ENCODE results near the gene SPATC1L.

The SPATC1L gene

GRCh38 chr21:46210378-46211136 is 26.3 kb upstream of the SPATC1L start:
- Histone ChIP-seq H3K27ac (ENCODE audit: extremely low read depth, low read depth, low read length) (no peak overlapping the region), H3K4me1 (ENCODE audit: control insufficient read depth, insufficient read depth, low read length) (no peaks in the 10 kb centered on the region), H3K4me3 (ENCODE audit: low read depth, low read length) (no peak overlapping the region), H3K9me3 (ENCODE audit: control insufficient read depth, insufficient read depth, low read depth, low read length) (no peaks in the 10 kb centered on the region), H3K36me3 (ENCODE audit: control insufficient read depth in 2 of 2, insufficient read depth in 1 of 2, low read length in 2 of 2) (peaks cover 0 to 57% of the 10 kb centered on the region in 2 experiments; a peak in 1 of 3 replicates)
- ChIA-PET CTCF (no interaction called here), POLR2A (no interaction called here)
- TF ChIP-seq MYNN (tag by site-specific recombination; IDR thresholded peaks at IDR 0.05; ENCODE audit: borderline replicate concordance) (no peak), SETDB1 (IDR thresholded peaks at IDR 0.05; ENCODE audit: insufficient read length, low read length) (no peak), CTCF (tag by site-specific recombination; IDR thresholded peaks at IDR 0.05) (0 out of 2 replicates have a peak, but pooled peaks have one; percentile 19)

GRCh38 chr21:46208761-46209721 is 24.8 kb upstream of the SPATC1L start:
- H3K36me3 ChIP-seq (ENCODE audit: control insufficient read depth in 2 of 2, insufficient read depth in 1 of 2, low read length in 2 of 2) = peaks cover 10 to 64% of the 10 kb centered on the region in 2 experiments
- no peaks in the 10 kb centered on the region for H3K9me3 ChIP-seq (ENCODE audit: control insufficient read depth, insufficient read depth, low read depth, low read length)
- TF ChIP-seq AEBP2 (tag by site-specific recombination; IDR thresholded peaks at IDR 0.05; ENCODE audit: borderline replicate concordance) (no peak), ZNF830 (tag by site-specific recombination; IDR thresholded peaks at IDR 0.05; ENCODE audit: low read depth) (no peak), BCL6B (tag by site-specific recombination; IDR thresholded peaks at IDR 0.05) (no peak), ZNF513 (tag by site-specific recombination; IDR thresholded peaks at IDR 0.05) (no peak), ZNF560 (tag by site-specific recombination; IDR thresholded peaks at IDR 0.05; ENCODE audit: borderline replicate concordance) (no peak), ZNF623 (tag by site-specific recombination; IDR thresholded peaks at IDR 0.05) (no peak), ZNF223 (tag by site-specific recombination; IDR thresholded peaks at IDR 0.05) (no peak), ZNF776 (tag by site-specific recombination; IDR thresholded peaks at IDR 0.05; ENCODE audit: borderline replicate concordance) (no peak), YY1 (tag by site-specific recombination; IDR thresholded peaks at IDR 0.05) (no peak), PRDM6 (tag by site-specific recombination; IDR thresholded peaks at IDR 0.05) (no peak), ZBTB44 (tag by site-specific recombination; IDR thresholded peaks at IDR 0.05) (no peak), SP7 (tag by site-specific recombination; IDR thresholded peaks at IDR 0.05) (no peak), ZNF26 (tag by site-specific recombination; IDR thresholded peaks at IDR 0.05) (no peak), ZNF184 (tag by site-specific recombination; IDR thresholded peaks at IDR 0.05) (no peak)
- H3K27ac ChIP-seq (ENCODE audit: extremely low read depth, low read depth, low read length) = no peak overlapping the region
- ChIA-PET POLR2A (no interaction called here), CTCF (interaction anchor here (1.1 kb wide), 1 partner anchor 56 kb away, joined by 3 read pairs; no protein-coding TSS in a partner anchor)
- no peak overlapping the region for H3K4me3 ChIP-seq (ENCODE audit: low read depth, low read length)
- no peaks in the 10 kb centered on the region for H3K4me1 ChIP-seq (ENCODE audit: control insufficient read depth, insufficient read depth, low read length)

Measured in HEK293 (cell line).